ENCODE measurements around the gene CACNA1B.

DNA sequence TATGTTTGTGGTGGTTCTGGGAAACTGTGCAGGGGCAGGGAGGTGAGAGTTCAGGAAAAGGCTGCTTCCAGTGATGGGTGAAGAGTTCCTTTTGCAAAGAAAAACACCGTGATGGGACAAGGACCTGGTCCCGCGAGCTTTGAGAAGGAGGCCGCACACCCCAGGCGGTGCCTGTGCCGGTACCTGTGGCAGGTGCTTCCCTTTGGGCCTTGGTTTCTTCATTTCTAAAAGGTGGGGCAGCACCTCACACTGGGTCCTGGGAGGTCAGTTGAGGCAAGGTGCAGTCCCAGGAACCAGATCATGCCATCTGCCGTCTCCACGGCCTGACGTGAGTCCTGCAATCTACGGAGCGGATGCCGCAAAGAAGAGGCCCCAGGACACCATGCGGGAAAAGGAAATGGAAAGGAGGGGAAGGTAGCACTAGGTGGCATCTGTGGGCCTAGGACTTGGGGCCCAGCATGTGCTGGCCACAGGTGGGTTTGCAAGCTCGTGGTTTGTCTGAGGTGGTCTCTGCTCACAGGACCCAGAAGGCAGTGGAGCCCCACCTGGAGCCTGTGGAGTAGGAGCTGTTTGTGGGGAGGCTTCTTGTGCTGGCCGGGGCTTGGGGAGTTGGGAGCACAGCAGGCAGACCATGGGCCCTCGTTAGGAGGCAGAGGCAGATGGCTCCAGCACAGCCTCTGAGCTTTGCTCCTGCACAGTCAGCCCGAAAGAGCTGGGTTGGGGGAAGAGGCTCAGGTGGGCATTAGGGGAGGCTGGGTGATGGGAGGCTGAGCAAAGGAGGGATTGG lies 131.6 kb downstream of the CACNA1B start:
- TF ChIP-seq, protein P1, sequence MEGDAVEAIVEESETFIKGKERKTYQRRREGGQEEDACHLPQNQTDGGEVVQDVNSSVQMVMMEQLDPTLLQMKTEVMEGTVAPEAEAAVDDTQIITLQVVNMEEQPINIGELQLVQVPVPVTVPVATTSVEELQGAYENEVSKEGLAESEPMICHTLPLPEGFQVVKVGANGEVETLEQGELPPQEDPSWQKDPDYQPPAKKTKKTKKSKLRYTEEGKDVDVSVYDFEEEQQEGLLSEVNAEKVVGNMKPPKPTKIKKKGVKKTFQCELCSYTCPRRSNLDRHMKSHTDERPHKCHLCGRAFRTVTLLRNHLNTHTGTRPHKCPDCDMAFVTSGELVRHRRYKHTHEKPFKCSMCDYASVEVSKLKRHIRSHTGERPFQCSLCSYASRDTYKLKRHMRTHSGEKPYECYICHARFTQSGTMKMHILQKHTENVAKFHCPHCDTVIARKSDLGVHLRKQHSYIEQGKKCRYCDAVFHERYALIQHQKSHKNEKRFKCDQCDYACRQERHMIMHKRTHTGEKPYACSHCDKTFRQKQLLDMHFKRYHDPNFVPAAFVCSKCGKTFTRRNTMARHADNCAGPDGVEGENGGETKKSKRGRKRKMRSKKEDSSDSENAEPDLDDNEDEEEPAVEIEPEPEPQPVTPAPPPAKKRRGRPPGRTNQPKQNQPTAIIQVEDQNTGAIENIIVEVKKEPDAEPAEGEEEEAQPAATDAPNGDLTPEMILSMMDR (IDR thresholded peaks at IDR 0.05; ENCODE audit: insufficient read depth, low read length): no peak
- no peak for TF ChIP-seq GABPA (IDR thresholded peaks at IDR 0.05; ENCODE audit: low read depth)
